ENCODE data around the gene MEIS2.

MEIS2 gene

DNA sequence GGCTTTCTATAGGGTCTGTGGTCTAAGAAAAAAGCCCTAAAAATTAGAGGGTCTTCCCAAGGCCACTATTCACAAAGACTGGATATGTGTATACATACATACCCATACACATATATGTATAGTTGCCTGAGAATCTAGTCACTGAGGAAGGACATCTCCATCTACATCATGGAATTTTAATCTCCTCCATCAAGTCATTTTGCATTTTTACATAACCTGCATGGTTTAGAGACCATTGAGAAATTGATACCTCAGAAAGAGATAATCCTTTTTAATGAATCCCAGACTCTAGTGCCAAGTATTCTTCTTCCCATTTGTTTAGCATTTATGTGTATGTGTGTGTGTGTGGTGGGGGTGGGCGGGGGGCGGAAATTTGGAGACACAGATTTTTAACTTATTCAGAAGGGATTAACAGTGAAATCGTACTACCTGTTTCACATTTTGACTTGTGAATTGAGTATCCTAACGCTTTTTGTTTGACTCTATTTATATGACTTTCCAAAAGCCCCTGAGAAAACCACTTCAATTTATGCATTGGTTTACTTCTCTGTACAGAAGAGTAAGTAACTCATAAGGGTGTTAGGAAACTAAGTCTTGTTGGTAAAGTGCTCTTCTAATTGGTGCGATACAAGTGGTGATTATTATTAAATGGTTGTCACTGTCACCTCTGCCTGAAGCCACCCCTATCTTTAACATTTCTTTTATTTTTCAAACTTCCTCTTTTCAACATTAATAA, 166.9 kb downstream of the MEIS2 start:
- no peak for DNase-seq (ENCODE audit: low spot score)

GRCh38 chr15:36932070-36932469, 168.3 kb downstream of the MEIS2 start:
- no peak for DNase-seq (ENCODE audit: low spot score)

- DNase-seq (ENCODE audit: low spot score): no peak
Observed at GRCh38 chr15:36931434-36931833, 168.9 kb downstream of the MEIS2 start.

GRCh38 chr15:36926427-36926825, 173.9 kb downstream of the MEIS2 start:
- no peak for DNase-seq (ENCODE audit: low spot score)

GRCh38 chr15:36925653-36926426, 174.5 kb downstream of the MEIS2 start:
- no peak for DNase-seq (ENCODE audit: low spot score)

DNA sequence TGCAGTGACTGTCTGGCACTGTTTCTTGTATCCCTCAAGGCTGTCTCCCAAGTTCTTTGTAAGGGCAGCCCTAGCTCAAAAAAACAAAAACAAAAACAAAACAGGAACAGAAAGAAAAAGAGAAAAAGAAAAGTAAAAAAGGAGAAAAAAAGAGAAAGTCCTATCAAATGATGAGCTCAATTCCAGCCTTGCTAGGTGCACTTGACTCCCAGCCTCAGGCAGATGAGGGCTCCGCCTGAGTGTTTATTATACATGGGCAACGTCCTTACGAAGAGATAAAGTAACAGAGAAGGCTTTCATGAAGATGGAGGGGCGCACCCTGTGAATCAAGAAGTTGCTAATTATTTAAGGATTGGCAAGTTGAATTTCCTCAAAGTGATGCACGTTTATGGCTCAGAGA, 175.3 kb downstream of the MEIS2 start:
- DNase-seq (ENCODE audit: low spot score): no peak

DNA sequence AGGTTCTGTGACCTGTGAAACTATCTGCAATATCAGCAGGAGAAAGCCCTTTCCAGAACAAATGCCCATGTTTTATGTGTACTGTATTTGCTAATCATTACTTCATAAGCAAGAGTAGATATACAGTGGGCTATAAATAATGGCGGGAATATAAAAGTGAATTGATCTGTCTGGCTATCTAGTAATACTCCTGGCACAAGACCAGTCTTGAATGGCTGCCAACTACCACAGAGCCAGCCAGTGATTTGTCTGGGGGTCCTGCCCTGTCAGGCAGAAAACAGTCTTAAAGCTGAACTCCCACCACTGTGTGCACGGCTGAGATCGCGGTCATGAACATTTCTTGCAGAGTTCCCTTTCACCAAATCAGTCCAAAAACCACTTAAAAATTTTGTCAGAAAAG, 176.3 kb downstream of the MEIS2 start:
- DNase-seq (ENCODE audit: low spot score): no peak

GRCh38 chr15:36921484-36922091, 178.8 kb downstream of the MEIS2 start:
- no peak for DNase-seq (ENCODE audit: low spot score)

DNA sequence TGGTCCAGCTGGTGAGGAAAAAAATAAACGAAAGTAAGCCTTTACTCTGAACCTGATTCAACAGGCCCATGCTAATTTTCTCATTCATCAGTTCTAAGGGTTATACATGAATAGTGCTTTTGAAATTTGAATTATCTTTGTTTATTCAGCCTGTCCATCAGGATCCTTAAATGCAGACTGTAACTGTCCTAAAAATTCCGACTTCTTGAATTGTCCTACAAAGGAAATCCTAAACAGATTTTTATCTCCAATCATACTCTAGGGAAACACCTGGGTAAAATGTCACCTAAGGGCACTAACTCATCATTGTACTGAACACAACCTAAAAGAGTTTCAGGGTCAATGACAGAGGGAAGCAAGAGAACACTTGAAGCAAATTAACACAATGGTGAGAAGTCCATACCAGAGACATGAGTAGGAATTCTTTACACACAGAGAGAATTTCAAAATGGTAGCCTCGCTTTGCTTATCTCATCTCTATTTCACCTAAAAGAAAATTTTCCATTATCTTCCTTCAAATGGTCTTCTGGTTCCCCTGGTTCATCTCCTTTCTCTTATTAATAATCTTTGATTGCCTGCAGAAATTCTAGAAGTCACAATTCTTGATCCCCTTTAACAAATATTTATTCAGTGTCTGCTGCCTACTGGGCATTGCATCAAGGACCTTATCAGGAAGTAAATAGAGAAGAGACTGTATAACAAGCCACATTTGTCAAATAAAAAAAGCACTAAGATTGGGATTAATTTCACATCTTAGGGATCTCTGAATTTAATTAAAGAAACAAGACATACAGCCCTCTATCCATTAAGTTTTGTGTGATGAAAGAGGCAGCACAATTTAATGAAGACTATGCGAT, 182.7 kb downstream of the MEIS2 start:
- no peak for DNase-seq (ENCODE audit: low spot score)

- DNase-seq (ENCODE audit: low spot score): no peak
Observed at GRCh38 chr15:36914960-36915808, 185.2 kb downstream of the MEIS2 start.

DNA sequence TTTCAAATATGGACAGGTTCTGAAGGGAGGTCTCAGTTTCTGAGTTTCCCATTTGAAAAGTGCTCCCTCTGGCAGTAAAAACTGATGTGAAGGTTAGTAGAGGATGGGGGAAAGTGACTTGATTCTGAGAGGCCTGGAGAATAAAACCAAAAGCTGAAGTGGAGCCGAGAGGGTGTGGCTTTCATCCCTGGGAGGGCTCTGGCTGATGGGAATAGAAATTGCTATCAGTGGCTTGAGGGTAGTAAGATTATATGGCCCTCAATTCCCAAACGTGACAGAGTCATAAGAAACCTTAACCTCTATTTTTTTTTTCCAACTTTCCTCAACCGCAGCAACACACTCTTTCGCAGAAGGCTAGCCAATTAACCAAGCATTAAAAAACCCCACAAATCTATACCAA, 185.9 kb downstream of the MEIS2 start:
- no peak for DNase-seq (ENCODE audit: low spot score)

GRCh38 chr15:36912311-36912712, 188.0 kb downstream of the MEIS2 start:
- no peak for DNase-seq (ENCODE audit: low spot score)

GRCh38 chr15:36911322-36911944, 188.9 kb downstream of the MEIS2 start:
- DNase-seq (ENCODE audit: low spot score): no peak

- no peak for DNase-seq (ENCODE audit: low spot score)
Observed at GRCh38 chr15:36908991-36909390, 191.4 kb downstream of the MEIS2 start.

GRCh38 chr15:36907295-36907694, 193.1 kb downstream of the MEIS2 start:
- DNase-seq (ENCODE audit: low spot score): no peak

DNA sequence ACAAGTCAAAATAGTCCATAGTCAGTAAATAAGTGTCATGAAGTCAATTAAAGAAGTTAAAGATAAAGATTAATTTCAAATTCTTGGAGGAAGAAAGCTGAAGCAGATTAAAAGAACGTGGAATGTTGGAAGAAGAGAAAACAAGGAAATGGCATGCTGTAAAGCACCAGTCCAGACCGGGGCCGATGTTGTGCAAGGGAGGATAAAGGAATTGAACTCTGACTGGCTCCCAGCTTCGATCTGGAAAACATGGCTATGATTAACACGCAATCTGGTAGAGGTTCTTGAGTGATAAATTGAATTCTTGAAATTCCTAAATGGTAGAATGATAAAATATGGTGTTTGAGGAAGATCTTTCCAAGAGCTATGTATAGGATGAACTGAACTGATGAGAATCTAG, 194.4 kb downstream of the MEIS2 start:
- no peak for DNase-seq (ENCODE audit: low spot score)

DNA sequence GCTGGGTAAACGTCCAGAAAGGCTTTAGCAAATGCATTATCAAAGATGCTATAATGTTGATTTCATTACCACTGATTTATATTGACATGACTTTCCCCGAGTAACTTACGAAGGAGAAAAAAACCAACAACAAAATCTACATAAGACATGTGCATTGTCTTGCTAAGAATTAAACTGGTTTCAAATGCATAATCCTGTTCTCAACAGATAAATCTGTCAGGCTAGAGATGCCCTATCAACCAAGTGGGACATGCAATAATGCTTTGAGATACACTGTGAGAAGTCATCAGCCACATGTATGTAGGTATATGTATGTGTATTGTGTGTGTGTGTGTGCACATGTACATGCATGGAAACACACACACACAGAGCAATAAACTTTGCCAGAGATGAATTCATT, 195.6 kb downstream of the MEIS2 start:
- DNase-seq (ENCODE audit: low spot score): no peak

GRCh38 chr15:36903922-36904556, 196.3 kb downstream of the MEIS2 start:
- peak; percentile 58 for DNase-seq (ENCODE audit: low spot score)

- DNase-seq (ENCODE audit: low spot score): no peak
Observed at GRCh38 chr15:36903195-36903594, 197.2 kb downstream of the MEIS2 start.

DNA sequence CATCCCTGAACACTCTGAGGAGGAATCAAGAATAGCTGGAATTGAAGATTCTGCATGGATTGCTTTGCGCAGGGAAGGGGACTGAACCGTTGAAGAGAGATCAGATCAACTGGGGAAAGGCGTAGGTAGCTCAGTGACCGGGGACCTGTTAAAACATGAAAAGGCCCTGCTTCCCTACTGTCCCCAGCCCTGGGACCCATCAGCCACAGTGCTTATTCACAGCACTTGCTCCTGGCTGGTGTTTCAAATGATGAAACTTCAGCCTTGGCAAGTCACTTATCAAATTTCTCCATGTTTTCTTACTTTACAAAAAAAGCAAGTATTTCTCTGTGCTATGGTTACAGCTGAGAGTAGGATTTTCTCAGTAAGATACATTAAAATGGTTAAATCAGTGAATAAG, 199.3 kb downstream of the MEIS2 start:
- no peak for DNase-seq (ENCODE audit: low spot score)
